BE2C (cell line): Measurements from ENCODE around the gene LDB2.
A peak's percentile ranks its signal among the peaks of the same experiment; 100 is the strongest.

ENCODE experiments used
- DNase-seq: peaks from one replicate; pipeline ENCODE4 v3.0.0-alpha.2; 2020
- H3K27me3 ChIP-seq: fragments of 250-450 bp; sonication (Bioruptor Pico); 2 replicates; pipeline ENCODE4 v1.5.1; 2020; ENCODE audit warnings: mild to moderate bottlenecking
- H3K36me3 ChIP-seq: fragments of 250-450 bp; sonication (Bioruptor Pico); 2 replicates; pipeline ENCODE4 v1.5.1; 2020; ENCODE audit warnings: mild to moderate bottlenecking
- H3K4me1 ChIP-seq: fragments of 250-450 bp; sonication (Bioruptor Pico); 2 replicates; pipeline ENCODE4 v1.5.1; 2020
- H3K4me3 ChIP-seq: 2 replicates; pipeline ENCODE4 v1.5.1; 2011; ENCODE audit warnings: low read depth, low read length
- H3K9me3 ChIP-seq: fragments of 250-450 bp; sonication (Bioruptor Pico); 2 replicates; pipeline ENCODE4 v1.5.1; 2020
- CTCF ChIP-seq: IDR thresholded peaks from 2 replicates; pipeline ENCODE4 v1.5.1; 2012; ENCODE audit warnings: mild to moderate bottlenecking, low read depth, low read length

The LDB2 gene

GRCh38 chr4:16516796-16517439 is 381.5 kb downstream of the LDB2 start:
- TF ChIP-seq CTCF = peak; percentile 76

GRCh38 chr4:16513876-16514275 is 384.6 kb downstream of the LDB2 start:
- Histone ChIP-seq H3K36me3 (no peaks in the 10 kb centered on the region), H3K27me3 (no peaks in the 10 kb centered on the region), H3K9me3 (no peaks in the 10 kb centered on the region; the same call in 1 of the 2 replicates), H3K4me3 (no peak overlapping the region), H3K4me1 (peaks cover 16% of the 10 kb centered on the region)
- TF ChIP-seq CTCF = no peak
- DNase-seq = no peak

More at GRCh38 chr4:16516796-16517439, 381.5 kb downstream of the LDB2 start:
- no peaks in the 10 kb centered on the region for H3K9me3 ChIP-seq
- peaks cover 32% of the 10 kb centered on the region for H3K4me1 ChIP-seq
- DNase-seq = peak; percentile 86
- H3K27me3 ChIP-seq = no peaks in the 10 kb centered on the region
- peak overlapping the region; percentile 2; the same call in 1 of the 2 replicates for H3K4me3 ChIP-seq
- H3K36me3 ChIP-seq = no peaks in the 10 kb centered on the region

- DNase-seq = no peak
- H3K4me1 ChIP-seq = no peaks in the 10 kb centered on the region
Observed at GRCh38 chr4:16508968-16509367, 389.5 kb downstream of the LDB2 start.

GRCh38 chr4:16505726-16506125 is 392.7 kb downstream of the LDB2 start:
- H3K4me1 ChIP-seq = no peaks in the 10 kb centered on the region
- no peaks in the 10 kb centered on the region for H3K27me3 ChIP-seq
- TF ChIP-seq CTCF = peak; percentile 54
- H3K4me3 ChIP-seq = no peak overlapping the region
- H3K9me3 ChIP-seq = no peaks in the 10 kb centered on the region; the same call in 1 of the 2 replicates
- peak; percentile 26 for DNase-seq
- no peaks in the 10 kb centered on the region for H3K36me3 ChIP-seq

More at GRCh38 chr4:16508968-16509367, 389.5 kb downstream of the LDB2 start:
- H3K36me3 ChIP-seq = no peaks in the 10 kb centered on the region
- H3K4me3 ChIP-seq = no peak overlapping the region
- TF ChIP-seq CTCF = peak; percentile 50
- no peaks in the 10 kb centered on the region for H3K27me3 ChIP-seq
- no peaks in the 10 kb centered on the region; the same call in 1 of the 2 replicates for H3K9me3 ChIP-seq

GRCh38 chr4:16505267-16505666 is 393.2 kb downstream of the LDB2 start:
- Histone ChIP-seq H3K4me3 (no peak overlapping the region), H3K9me3 (no peaks in the 10 kb centered on the region; the same call in 1 of the 2 replicates), H3K36me3 (no peaks in the 10 kb centered on the region), H3K4me1 (no peaks in the 10 kb centered on the region), H3K27me3 (no peaks in the 10 kb centered on the region)
- no peak for TF ChIP-seq CTCF
- no peak for DNase-seq

GRCh38 chr4:16503421-16504100 is 394.9 kb downstream of the LDB2 start:
- H3K9me3 ChIP-seq = no peaks in the 10 kb centered on the region
- H3K36me3 ChIP-seq = no peaks in the 10 kb centered on the region
- no peaks in the 10 kb centered on the region for H3K27me3 ChIP-seq
- no peak for DNase-seq
- H3K4me1 ChIP-seq = no peaks in the 10 kb centered on the region
- no peak for TF ChIP-seq CTCF
- no peak overlapping the region for H3K4me3 ChIP-seq
